HG02678 (cell line): ENCODE results near the gene POLR1H.
A peak's percentile ranks its signal among the peaks of the same experiment; 100 is the strongest.

Source experiments
- ATAC-seq: cut with Tn5 transposase; IDR thresholded peaks from one replicate; pipeline ENCODE4 v1.9.1; 2021; ENCODE audit warnings: mild to moderate bottlenecking, moderate library complexity; ENCODE audit not compliant: unreplicated experiment

The POLR1H gene

DNA sequence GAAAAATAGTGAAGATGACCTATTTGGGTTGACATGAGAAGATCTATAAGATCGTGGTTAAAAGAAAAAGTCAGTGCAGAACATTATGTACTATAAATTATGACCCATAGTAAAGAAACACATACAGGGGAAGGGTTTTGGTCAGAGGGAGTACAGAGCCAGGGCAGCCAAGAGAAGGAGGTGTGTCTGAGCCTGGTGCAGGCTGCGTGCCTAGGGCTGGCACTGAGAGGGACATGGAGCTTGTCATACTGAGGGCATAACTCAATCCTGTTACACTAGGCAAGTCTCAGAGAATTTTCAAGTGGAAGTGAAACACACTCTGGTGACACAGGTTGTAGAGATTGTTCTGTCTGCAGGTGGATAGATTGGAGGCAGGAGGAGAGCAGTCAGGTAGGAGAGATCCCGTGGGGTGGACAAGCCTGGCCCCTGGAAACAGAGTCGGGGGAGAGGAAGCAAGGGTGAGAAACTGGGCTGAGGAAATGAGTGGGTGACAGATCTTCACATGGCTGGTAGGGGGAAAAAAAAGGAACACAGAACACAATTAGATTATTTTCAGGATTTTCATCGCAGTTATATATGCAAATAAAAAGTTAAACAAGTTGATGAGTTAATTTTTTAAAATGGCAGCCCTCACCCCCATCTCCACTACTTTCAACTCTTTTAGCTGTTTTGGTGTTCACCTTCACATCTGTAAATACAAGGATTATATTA is 33.0 kb downstream of the POLR1H start:
- no peak for ATAC-seq

DNA sequence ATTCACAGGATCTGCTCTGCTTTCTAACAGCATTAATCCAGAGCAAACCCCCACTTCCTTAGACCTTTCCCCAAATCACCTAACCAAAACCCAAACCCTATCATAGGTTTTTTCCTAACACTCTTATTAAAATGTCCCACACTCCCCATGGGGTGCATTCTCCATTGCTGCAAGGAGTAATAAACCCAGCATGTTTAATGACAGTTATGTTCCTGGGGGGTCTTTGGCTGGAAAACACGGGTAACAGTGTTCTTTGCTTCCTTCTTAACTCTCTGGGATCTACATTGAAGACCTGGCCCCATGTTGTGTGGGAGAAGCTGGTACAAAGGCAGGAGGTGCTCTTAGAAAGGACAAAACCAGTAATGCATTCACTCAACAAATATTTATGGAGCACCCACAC is 35.8 kb downstream of the POLR1H start:
- no peak for ATAC-seq

DNA sequence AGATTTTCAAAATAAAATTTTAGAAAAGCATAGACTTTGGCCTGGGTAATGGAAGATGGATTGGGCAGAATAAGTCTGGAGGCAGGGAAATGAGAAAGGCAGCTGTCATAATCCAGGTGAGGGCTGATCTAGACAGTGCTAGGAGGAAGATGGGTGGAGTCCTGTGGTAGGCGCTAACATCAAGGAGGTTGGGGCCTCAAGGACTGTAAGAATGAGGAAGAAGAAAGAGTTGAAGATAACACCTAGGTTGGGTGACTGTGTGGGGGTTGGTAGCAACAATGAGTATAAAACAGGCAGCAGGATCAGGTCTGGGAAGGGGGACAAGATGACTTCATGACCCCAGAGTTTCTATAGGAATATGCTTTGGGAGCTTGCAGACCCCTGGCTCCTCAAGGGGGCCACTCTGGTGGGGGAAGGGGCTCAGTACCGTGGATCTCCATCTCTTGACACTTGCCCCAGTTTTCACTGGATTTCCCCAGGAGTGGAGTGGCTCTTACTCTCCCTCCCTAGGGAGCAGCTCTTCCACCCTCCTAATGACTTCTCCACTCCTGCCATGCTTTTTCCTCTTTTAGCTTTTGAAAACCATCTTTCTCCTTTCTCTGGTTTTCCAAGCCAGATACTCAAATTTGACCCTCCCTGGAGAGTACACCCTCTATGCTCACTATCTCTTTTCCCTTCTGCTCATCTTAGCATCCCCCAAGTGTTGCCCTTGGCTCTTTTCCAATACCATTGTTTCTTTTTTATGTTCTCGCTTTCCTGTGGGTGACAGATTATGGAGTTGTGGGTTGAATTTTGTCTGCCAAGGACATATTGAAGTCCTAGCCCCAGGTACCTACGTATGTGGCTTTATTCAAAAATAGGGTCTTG is 37.1 kb downstream of the POLR1H start:
- no peak for ATAC-seq

DNA sequence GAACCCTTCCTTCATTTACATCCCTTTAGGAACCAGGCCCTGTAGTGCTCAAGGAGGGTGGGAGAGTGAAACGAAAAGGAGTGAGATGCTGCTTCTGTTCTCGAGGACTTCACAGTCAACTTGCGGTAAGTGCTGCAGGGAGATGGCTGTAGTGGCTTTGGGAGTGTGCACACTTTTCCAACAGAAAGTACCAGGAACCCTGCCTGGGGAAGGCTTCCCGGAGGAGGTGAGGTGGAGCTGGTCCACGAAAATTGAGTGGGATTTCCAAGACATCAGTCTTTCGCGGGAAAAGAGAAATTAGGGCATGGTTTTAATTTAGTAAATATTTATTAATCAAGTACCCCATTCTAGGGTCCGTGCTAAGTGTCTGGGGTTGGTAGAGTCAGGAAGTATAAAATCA is 39.1 kb downstream of the POLR1H start:
- ATAC-seq, result no peak

- ATAC-seq, result no peak
Observed at GRCh38 chr6:30100585-30101443, 39.7 kb downstream of the POLR1H start.

GRCh38 chr6:30101444-30102413 is 40.7 kb downstream of the POLR1H start:
- ATAC-seq, result peak; percentile 64

GRCh38 chr6:30102414-30102969 is 41.4 kb downstream of the POLR1H start:
- no peak for ATAC-seq

DNA sequence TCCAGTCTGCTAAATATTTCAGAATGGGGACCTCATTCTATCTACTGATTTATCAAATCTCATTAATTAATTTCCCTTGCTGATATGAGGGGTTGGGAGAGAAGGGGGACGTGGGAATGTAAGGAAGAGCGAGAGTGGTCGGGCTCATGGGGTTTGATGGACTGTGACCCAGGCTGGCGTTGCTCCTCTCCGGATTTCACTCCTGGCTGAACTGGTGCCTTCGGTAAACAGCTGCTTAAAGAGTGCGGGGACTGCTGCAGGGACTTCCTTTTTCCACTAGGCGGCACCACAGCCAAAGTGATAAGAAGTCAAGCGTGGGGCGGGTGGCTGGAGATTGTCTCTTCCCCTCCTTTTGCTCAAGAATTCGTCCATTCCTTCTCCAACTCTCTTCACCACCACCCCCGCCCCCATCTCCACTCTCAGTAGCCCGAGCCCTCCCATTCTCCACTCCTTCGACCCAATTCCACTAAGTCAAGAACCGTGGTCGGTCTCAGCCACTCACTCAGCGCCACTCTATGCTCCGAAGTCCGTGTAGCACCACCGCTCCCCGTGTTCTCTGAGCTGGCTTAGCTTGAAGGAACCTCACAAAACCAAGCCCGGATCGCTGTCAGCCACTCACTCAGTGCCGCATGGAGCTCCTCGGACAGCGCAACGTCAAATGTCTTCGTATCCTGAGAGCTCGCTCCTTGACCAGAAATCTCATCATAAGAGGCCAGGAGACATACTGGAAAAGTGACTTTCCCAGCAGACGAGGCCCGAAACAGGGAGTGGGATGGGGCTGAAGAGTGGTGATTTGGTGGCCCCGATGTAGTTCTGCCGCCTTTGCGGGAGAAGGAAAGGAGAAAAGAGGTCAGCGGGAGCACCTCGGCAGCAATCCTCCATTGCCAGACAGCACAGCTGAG is 42.2 kb downstream of the POLR1H start:
- ATAC-seq, result peak; percentile 59

- no peak for ATAC-seq
Observed at GRCh38 chr6:30103872-30104179, 42.8 kb downstream of the POLR1H start.

DNA sequence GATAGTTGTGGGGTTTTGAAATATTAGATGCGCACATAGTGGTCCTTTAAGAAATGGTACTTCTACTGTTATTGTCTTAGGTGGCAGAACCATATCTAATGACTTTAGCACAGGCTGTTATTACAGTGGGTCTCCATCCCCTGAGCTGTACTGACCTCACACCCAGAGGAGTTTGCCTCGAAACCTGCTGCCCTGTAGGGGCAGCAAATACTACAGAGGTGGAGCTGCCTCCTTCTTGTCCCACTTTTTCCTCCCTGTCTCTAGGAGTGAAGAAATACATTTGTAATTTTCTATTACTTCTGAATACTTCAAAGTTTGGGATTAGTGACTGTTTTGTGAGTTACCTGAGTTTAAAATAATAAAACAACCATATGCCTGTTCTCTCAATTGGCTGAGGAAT is 43.6 kb downstream of the POLR1H start:
- no peak for ATAC-seq

DNA sequence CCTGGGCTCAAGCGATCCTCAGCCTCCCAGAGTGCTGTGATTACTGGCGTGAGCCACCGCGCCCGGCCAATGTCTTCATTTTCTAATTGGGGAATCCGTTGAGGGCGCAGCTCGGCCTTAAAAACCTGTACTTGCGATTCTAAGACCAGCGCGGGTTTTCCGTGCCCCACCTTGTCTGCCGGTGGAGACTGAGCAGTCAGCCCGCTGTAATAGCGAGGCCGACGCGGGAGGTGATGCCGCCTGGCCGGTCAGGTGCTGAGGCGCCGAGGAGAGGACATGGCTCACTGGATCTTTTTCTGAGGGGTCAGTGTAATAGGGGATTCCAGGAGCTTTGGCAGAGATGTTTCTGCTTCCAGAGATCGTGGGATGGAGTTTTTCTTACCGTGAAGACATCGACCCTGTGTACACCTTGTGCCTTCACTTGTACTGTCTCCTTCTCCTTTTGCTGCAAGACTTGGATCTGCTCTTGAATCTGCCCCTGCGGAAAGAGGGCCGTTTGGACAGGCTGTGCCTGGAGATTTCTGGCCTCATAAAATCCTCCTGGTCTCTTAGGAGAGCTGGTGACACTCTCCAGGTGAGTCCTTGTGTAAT is 50.3 kb downstream of the POLR1H start:
- no peak for ATAC-seq

DNA sequence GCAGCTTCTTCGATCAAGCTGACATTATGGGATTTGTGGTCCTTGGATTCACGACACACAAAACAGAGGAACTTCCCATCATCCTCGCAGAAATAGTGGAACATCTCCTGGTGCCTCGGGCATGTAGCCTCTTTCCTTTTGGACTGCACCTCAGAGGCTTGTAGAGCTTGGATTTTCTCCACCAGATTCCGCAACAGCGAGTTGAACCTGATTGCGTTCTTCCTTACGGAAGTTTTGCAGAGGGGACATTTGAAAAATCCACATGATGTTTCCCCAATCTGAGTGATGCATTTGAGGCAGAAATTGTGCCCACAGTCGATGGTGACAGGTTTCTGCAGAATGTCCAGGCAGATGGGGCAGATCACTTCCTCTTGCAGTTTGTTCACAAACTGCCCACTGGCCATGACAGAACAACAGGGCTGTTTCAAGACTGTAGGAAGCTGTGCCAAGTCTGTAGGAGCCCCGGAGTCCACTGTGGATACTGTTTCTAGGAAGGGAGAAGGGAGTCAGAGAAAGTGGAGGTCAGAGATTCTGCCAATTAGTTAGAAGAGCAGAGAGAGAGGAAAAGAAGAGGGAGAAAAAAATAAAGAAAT is 51.4 kb downstream of the POLR1H start:
- no peak for ATAC-seq

DNA sequence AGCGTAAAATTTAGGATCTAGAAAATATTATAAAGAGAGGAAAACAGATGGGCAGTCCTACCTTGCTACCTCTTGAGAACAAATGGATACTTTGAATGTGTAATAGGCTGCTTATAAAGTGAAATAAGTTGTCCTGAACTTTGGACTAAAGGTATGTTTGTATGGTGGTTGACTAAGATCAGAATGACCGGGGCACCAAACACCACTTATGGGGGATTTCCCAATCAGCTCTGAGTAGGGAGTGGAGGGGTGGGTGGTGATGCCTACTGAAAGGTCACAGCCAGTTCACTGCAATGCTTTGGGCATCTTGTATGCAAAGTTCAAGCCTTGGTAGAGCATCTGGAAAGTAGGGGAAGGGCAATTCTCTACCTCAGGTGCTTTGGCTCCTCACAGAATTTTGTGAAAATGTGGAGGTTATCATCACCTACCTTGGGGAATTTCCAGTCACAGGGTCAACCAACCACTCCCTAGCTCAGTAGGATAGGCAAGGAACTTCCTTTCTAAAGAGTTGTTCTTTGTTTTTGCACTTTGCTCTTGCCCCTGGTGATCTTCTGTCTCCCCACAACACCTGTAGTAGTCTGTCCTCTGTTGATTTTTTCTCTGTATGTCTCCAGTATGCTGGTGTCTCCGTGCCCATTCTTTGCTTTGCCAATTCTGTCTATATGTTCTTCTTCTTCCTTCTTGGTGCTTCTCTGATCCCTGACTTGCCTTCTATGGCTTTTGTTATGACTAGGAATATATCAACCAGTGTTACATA is 52.1 kb downstream of the POLR1H start, which contains the start of gene TRIM31:
Gene TRIM31, minus strand, starts transcription at position 88 of the 757 bp plus-strand sequence. CDS start 285 bp downstream, outside the sequence.
- ATAC-seq, result no peak

GRCh38 chr6:30113841-30114240 is 52.8 kb downstream of the POLR1H start:
- ATAC-seq, result no peak
